ENCODE data around the gene SAFB.

Gene SAFB

GRCh38 chr19:5694956-5695648 lies 72.2 kb downstream of the SAFB start:
- TF ChIP-seq ZFX (IDR thresholded peaks at IDR 0.05; ENCODE audit: borderline replicate concordance): no peak
- TF ChIP-seq, protein P1, sequence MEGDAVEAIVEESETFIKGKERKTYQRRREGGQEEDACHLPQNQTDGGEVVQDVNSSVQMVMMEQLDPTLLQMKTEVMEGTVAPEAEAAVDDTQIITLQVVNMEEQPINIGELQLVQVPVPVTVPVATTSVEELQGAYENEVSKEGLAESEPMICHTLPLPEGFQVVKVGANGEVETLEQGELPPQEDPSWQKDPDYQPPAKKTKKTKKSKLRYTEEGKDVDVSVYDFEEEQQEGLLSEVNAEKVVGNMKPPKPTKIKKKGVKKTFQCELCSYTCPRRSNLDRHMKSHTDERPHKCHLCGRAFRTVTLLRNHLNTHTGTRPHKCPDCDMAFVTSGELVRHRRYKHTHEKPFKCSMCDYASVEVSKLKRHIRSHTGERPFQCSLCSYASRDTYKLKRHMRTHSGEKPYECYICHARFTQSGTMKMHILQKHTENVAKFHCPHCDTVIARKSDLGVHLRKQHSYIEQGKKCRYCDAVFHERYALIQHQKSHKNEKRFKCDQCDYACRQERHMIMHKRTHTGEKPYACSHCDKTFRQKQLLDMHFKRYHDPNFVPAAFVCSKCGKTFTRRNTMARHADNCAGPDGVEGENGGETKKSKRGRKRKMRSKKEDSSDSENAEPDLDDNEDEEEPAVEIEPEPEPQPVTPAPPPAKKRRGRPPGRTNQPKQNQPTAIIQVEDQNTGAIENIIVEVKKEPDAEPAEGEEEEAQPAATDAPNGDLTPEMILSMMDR (IDR thresholded peaks at IDR 0.05): no peak
- H3K27ac ChIP-seq: peak overlapping the region; percentile 12; the same call in 1 of the 2 replicates

GRCh38 chr19:5695649-5696195 lies 72.8 kb downstream of the SAFB start:
- peak overlapping the region; percentile 12; the same call in 1 of the 2 replicates for H3K27ac ChIP-seq
- TF ChIP-seq ZFX (IDR thresholded peaks at IDR 0.05; ENCODE audit: borderline replicate concordance): no peak
- TF ChIP-seq, protein P1 (IDR thresholded peaks at IDR 0.05): no peak

GRCh38 chr19:5696196-5697021 lies 73.5 kb downstream of the SAFB start:
- TF ChIP-seq, protein P1 (IDR thresholded peaks at IDR 0.05): no peak
- TF ChIP-seq ZFX (IDR thresholded peaks at IDR 0.05; ENCODE audit: borderline replicate concordance): no peak
- H3K27ac ChIP-seq: peak overlapping the region; percentile 35

DNA sequence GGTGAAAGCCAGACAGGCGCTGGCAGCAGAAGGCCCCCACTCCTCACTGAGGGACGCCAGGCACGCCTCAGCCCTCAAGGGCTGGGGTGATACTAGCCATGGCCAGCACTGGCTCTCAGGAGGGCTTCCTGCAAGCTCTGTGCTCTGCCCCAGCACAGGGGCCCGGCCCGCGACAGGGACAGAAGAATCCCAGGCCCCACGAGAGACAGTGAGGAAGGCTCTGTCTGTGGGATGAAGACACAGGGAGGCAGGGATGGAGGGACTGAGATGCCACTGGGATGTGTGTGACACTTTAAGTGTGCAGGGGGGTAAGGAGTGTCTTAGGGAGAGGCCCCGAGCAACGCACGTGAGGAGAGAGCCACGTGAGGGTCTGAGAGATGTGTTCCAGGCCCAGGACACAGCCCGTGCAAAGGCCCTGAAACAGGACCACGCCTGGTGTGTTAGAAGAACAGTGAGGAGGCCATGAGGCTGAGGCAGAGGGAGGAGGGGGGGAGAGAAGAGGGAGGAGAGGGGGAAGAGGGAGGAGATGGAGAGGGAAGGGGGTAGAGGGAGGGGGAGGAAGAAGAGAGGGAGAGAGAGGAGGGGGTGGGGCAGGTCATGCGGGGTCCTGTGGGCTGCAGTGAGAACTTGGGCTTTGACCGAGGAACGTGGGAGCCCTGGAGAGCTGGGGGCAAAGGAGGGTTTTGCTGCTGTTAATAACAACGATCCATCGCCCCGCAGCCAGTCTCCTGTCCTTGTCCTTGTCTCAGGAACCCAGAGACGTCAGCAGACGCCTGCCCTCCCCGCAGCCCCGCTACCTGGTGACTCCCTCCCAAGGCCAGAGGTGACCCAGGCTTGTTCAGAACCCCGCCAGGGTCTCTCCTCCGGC lies 74.4 kb downstream of the SAFB start:
- H3K27ac ChIP-seq: peak overlapping the region; percentile 35
- TF ChIP-seq, protein P1 (IDR thresholded peaks at IDR 0.05): no peak
- no peak for TF ChIP-seq ZFX (IDR thresholded peaks at IDR 0.05; ENCODE audit: borderline replicate concordance)

- TF ChIP-seq ZFX (IDR thresholded peaks at IDR 0.05; ENCODE audit: borderline replicate concordance): no peak
- TF ChIP-seq, protein P1 (IDR thresholded peaks at IDR 0.05): no peak
- no peak overlapping the region; the same call in 1 of the 2 replicates for H3K27ac ChIP-seq
These were observed 75.2 kb downstream of the SAFB start for GRCh38 chr19:5697890-5698634.
